ENCODE data around the gene GABRG1.

DNA sequence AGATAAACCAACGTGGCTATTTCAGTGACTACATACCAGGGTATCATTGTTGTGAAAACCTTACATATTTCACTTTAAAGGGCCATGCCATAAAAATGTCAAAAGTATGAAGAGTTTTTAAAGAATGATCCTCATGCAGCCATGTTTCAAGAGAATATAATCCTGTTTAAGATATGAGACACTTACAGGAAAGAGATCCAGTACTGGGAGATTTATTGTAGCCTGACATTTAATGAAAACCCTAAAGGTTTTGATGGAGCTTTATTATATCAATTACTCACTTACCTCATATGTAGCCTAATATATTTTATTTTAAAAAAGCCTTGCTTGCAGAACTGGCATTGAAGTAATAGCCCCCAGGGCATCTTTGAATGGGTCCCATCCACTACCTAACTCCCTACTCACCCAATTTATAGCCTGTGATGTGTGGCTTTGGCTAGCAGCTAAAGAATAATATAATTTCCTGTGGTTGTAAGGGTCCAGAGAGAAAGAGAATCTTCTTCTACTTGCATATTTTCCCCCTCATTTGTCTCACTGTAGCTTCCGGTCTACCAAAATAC, 7.7 kb upstream of the GABRG1 start:
- TF ChIP-seq POLR2A (IDR thresholded peaks at IDR 0.05; ENCODE audit: low read length): no peak
- TF ChIP-seq, protein P1, sequence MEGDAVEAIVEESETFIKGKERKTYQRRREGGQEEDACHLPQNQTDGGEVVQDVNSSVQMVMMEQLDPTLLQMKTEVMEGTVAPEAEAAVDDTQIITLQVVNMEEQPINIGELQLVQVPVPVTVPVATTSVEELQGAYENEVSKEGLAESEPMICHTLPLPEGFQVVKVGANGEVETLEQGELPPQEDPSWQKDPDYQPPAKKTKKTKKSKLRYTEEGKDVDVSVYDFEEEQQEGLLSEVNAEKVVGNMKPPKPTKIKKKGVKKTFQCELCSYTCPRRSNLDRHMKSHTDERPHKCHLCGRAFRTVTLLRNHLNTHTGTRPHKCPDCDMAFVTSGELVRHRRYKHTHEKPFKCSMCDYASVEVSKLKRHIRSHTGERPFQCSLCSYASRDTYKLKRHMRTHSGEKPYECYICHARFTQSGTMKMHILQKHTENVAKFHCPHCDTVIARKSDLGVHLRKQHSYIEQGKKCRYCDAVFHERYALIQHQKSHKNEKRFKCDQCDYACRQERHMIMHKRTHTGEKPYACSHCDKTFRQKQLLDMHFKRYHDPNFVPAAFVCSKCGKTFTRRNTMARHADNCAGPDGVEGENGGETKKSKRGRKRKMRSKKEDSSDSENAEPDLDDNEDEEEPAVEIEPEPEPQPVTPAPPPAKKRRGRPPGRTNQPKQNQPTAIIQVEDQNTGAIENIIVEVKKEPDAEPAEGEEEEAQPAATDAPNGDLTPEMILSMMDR (IDR thresholded peaks at IDR 0.05): no peak
- TF ChIP-seq PBX3 (IDR thresholded peaks at IDR 0.05): no peak
- TF ChIP-seq EP300 (IDR thresholded peaks at IDR 0.05): no peak
- TF ChIP-seq ELK1 (IDR thresholded peaks at IDR 0.05; ENCODE audit: low read depth, low read length): no peak
- TF ChIP-seq SREBF2 (IDR thresholded peaks at IDR 0.05): no peak
- TF ChIP-seq MYC (IDR thresholded peaks at IDR 0.05; ENCODE audit: borderline replicate concordance, low read length): no peak
- TF ChIP-seq KDM5A (IDR thresholded peaks at IDR 0.05): no peak
- TF ChIP-seq ESRRA (IDR thresholded peaks at IDR 0.05; ENCODE audit: borderline replicate concordance, low read length): no peak
- TF ChIP-seq CEBPB (IDR thresholded peaks at IDR 0.05): no peak
- TF ChIP-seq, protein P2, sequence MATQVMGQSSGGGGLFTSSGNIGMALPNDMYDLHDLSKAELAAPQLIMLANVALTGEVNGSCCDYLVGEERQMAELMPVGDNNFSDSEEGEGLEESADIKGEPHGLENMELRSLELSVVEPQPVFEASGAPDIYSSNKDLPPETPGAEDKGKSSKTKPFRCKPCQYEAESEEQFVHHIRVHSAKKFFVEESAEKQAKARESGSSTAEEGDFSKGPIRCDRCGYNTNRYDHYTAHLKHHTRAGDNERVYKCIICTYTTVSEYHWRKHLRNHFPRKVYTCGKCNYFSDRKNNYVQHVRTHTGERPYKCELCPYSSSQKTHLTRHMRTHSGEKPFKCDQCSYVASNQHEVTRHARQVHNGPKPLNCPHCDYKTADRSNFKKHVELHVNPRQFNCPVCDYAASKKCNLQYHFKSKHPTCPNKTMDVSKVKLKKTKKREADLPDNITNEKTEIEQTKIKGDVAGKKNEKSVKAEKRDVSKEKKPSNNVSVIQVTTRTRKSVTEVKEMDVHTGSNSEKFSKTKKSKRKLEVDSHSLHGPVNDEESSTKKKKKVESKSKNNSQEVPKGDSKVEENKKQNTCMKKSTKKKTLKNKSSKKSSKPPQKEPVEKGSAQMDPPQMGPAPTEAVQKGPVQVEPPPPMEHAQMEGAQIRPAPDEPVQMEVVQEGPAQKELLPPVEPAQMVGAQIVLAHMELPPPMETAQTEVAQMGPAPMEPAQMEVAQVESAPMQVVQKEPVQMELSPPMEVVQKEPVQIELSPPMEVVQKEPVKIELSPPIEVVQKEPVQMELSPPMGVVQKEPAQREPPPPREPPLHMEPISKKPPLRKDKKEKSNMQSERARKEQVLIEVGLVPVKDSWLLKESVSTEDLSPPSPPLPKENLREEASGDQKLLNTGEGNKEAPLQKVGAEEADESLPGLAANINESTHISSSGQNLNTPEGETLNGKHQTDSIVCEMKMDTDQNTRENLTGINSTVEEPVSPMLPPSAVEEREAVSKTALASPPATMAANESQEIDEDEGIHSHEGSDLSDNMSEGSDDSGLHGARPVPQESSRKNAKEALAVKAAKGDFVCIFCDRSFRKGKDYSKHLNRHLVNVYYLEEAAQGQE (IDR thresholded peaks at IDR 0.05): no peak

Data from A549 (cell line).